ENCODE data around the gene SPIRE1. TPM values are rescaled to one million over a fixed set of nuclear protein-coding genes. Genes with fewer than 3 reads are reported as not detected.

Gene SPIRE1
- total RNA-seq, 1 experiment from 2014 or later = 9.5 TPM

- DNase-seq = peak; percentile 90 to 93
- Histone ChIP-seq H3K36me3 (ENCODE audit: control insufficient read depth, insufficient read depth, low read length) (0 out of 2 replicates have a peak, but pooled peaks cover under 1% of the 10 kb centered on the region), H3K27me3 (replicated peaks; ENCODE audit: control insufficient read depth, insufficient read depth, low read length) (no peaks in the 10 kb centered on the region), H3K4me3 (ENCODE audit: low read depth, low read length) (peak within 1 kb of the TSS; percentile 50), H3K4me1 (peaks cover 22% of the 10 kb centered on the region), H3K9me3 (no peaks in the 10 kb centered on the region)
- Mint-ChIP-seq H3K27me3 (ENCODE audit: insufficient read depth, unreplicated experiment) (no peaks in the 10 kb centered on the region), H3K9me3 (ENCODE audit: unreplicated experiment) (no peaks in the 10 kb centered on the region), H3K4me1 (ENCODE audit: low read depth, unreplicated experiment) (peaks cover 24% of the 10 kb centered on the region), H3K27ac (ENCODE audit: unreplicated experiment) (peak within 1 kb of the TSS; percentile 100), H3K36me3 (ENCODE audit: insufficient read depth, unreplicated experiment) (peaks cover 50% of the 10 kb centered on the region), H3K4me3 (ENCODE audit: unreplicated experiment) (peak within 1 kb of the TSS; percentile 92)
- ChIA-PET POLR2A (interaction anchor here (0.5 to 1.7 kb wide), 18 partner anchors 9 to 1597 kb away, joined by 3 to 8 read pairs (median 4); partner anchors contain the start of genes AFG3L2, CEP192 and PTPN2), CTCF (interaction anchor here (0.5 to 1.3 kb wide), 3 partner anchors 181 to 517 kb away, joined by 3 to 4 read pairs (median 3); partner anchors contain the start of gene AFG3L2)
- TF ChIP-seq CTCF (IDR thresholded peaks at IDR 0.05; ENCODE audit: insufficient read depth in 1 of 2, low read depth in 1 of 2, low read length in 1 of 2, severe bottlenecking in 1 of 2, unreplicated experiment in 1 of 2) = no peak
- intact Hi-C loops (cut with micrococcal nuclease; ENCODE audit: unreplicated experiment) = no loop called here
- BruUV-seq (replicated peaks) = no TSS peak
Measured at GRCh38 chr18:12702221-12703095, 44.6 kb upstream of the SPIRE1 start, which contains the start of the genes CEP76 and PSMG2. CEP76 (minus strand) TSS chr18:12702723; CDS start chr18:12702548, 175 bp downstream. PSMG2 (plus strand) TSS chr18:12703042; CDS start chr18:12703108, 66 bp downstream.

- H3K36me3 Mint-ChIP-seq (ENCODE audit: insufficient read depth, unreplicated experiment) = peaks cover 47% of the 10 kb centered on the region
- Histone ChIP-seq H3K36me3 (ENCODE audit: control insufficient read depth, insufficient read depth, low read length) (peaks cover 1% of the 10 kb centered on the region; the same call in 1 of the 2 replicates), H3K4me3 (ENCODE audit: low read depth, low read length) (peak overlapping the region; percentile 50), H3K9me3 (no peaks in the 10 kb centered on the region), H3K4me1 (peaks cover 25% of the 10 kb centered on the region), H3K27me3 (replicated peaks; ENCODE audit: control insufficient read depth, insufficient read depth, low read length) (no peaks in the 10 kb centered on the region)
- H3K9me3 Mint-ChIP-seq (ENCODE audit: unreplicated experiment) = no peaks in the 10 kb centered on the region
- no TSS peak for BruUV-seq (replicated peaks)
- H3K4me3 Mint-ChIP-seq (ENCODE audit: unreplicated experiment) = peak overlapping the region; percentile 92
- peaks cover 24% of the 10 kb centered on the region for H3K4me1 Mint-ChIP-seq (ENCODE audit: low read depth, unreplicated experiment)
- intact Hi-C loops (cut with micrococcal nuclease; ENCODE audit: unreplicated experiment) = no loop called here
- ChIA-PET POLR2A (interaction anchor here (1.2 to 1.7 kb wide), 2 partner anchors 293 to 324 kb away, joined by 3 to 8 read pairs; partner anchors contain the start of genes AFG3L2 and PRELID3A), CTCF (no interaction called here)
- H3K27ac Mint-ChIP-seq (ENCODE audit: unreplicated experiment) = peak overlapping the region; percentile 100
- DNase-seq = no peak
- TF ChIP-seq CTCF (IDR thresholded peaks at IDR 0.05; ENCODE audit: insufficient read depth in 1 of 2, low read depth in 1 of 2, low read length in 1 of 2, severe bottlenecking in 1 of 2, unreplicated experiment in 1 of 2) = no peak
- no peaks in the 10 kb centered on the region for H3K27me3 Mint-ChIP-seq (ENCODE audit: insufficient read depth, unreplicated experiment)
Measured at GRCh38 chr18:12701161-12701560, 43.3 kb upstream of the SPIRE1 start.

GRCh38 chr18:12699747-12700146 is 41.8 kb upstream of the SPIRE1 start:
- TF ChIP-seq CTCF (IDR thresholded peaks at IDR 0.05; ENCODE audit: insufficient read depth in 1 of 2, low read depth in 1 of 2, low read length in 1 of 2, severe bottlenecking in 1 of 2, unreplicated experiment in 1 of 2) = no peak
- ChIA-PET CTCF (no interaction called here), POLR2A (no interaction called here)
- peaks cover 57% of the 10 kb centered on the region for H3K36me3 Mint-ChIP-seq (ENCODE audit: insufficient read depth, unreplicated experiment)
- Histone ChIP-seq H3K4me3 (ENCODE audit: low read depth, low read length) (no peak overlapping the region), H3K4me1 (peaks cover 25% of the 10 kb centered on the region), H3K27me3 (replicated peaks; ENCODE audit: control insufficient read depth, insufficient read depth, low read length) (no peaks in the 10 kb centered on the region), H3K36me3 (ENCODE audit: control insufficient read depth, insufficient read depth, low read length) (peaks cover 1% of the 10 kb centered on the region; the same call in 1 of the 2 replicates), H3K9me3 (no peaks in the 10 kb centered on the region)
- no peaks in the 10 kb centered on the region for H3K27me3 Mint-ChIP-seq (ENCODE audit: insufficient read depth, unreplicated experiment)
- H3K27ac Mint-ChIP-seq (ENCODE audit: unreplicated experiment) = no peak overlapping the region
- H3K9me3 Mint-ChIP-seq (ENCODE audit: unreplicated experiment) = no peaks in the 10 kb centered on the region
- peaks cover 15% of the 10 kb centered on the region for H3K4me1 Mint-ChIP-seq (ENCODE audit: low read depth, unreplicated experiment)
- no TSS peak for BruUV-seq (replicated peaks)
- no peak for DNase-seq
- H3K4me3 Mint-ChIP-seq (ENCODE audit: unreplicated experiment) = no peak overlapping the region
- intact Hi-C loops (cut with micrococcal nuclease; ENCODE audit: unreplicated experiment) = no loop called here
